GM12891 (cell line): ENCODE results near the gene DIP2C.

Experiments used
- POLR2A ChIP-seq: IDR thresholded peaks from 2 replicates; pipeline ENCODE4 v1.6.1; 2011; ENCODE audit warnings: low read depth, low read length, control low read depth
- POLR2AphosphoS5 ChIP-seq: IDR thresholded peaks from 2 replicates; pipeline ENCODE4 v1.6.1; 2011; ENCODE audit warnings: low read depth, low read length, control low read depth
- SPI1 ChIP-seq: IDR thresholded peaks from 2 replicates; pipeline ENCODE4 v1.6.1; 2011; ENCODE audit warnings: low read depth, low read length, control low read depth
- TAF1 ChIP-seq: IDR thresholded peaks from 2 replicates; pipeline ENCODE4 v1.6.1; 2011; ENCODE audit warnings: low read depth, low read length, control low read depth

GRCh38 chr10:283916-284356 lies 405.5 kb downstream of the DIP2C start:
- no peak for TF ChIP-seq POLR2A
- no peak for TF ChIP-seq TAF1
- TF ChIP-seq POLR2AphosphoS5: no peak
- TF ChIP-seq SPI1: peak; percentile 66
